ENCODE measurements around the gene PAQR4.
A peak's percentile ranks its signal among the peaks of the same experiment; 100 is the strongest.

PAQR4 gene

DNA sequence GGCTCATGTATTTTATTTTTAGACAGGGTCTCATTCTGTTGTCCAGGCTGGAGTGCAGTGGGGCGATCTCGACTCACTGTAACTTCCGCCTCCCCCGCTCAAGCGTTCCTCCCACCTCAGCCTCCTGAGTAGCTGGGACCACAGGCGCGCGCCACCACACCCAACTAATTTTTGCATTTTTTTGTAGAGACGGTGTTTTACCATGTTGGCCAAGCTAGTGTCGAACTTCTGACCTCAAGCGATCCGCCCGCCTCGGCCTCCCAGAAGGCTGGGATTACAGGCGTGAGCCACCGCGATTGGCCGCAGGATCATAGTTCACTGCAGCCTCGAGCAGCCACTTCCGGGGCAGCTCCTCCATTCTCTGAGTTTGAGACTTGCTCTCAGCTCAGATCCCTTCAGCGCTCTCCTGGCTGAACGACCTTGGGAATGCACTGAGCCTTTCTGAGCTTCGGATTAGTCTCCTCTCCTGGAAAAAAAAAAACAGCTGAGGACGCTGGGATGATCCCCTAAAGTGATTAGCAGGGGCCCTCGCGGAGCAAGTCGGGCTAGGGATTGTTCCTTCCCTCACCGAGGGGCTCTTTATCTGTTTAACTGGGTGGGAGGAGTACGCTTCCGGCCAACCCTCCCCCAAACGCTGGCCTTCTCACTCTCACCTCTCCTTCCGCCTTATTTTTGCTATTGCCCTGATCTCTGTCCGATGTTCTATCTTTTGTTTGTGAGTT is 12.2 kb downstream of the PAQR4 start:
- DNase-seq (ENCODE audit: low spot score), result peak; percentile 59

DNA sequence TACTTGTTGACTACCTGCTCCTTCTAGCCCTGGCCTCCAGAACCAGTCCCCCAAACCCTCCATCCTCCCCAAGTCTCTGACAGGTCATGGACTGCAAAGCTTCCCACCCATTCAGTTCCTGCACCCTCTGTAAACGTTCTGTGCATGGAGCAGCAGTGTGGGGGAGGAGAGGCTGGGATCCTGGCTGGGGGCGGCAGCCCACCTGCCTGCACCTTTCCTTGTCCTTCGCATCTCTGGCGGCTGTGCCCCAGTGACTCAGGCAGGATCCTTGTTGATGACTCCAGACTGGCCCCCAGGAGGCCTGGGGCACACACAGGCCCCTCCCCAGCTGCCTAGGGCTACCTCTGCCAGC is 12.7 kb downstream of the PAQR4 start:
- DNase-seq (ENCODE audit: low spot score), result no peak

GRCh38 chr16:2982402-2982801 is 13.3 kb downstream of the PAQR4 start:
- no peak for DNase-seq (ENCODE audit: low spot score)

- peak; percentile 93 for DNase-seq (ENCODE audit: low spot score)
Observed at GRCh38 chr16:2983706-2984136, 14.6 kb downstream of the PAQR4 start.

- DNase-seq (ENCODE audit: low spot score), result no peak
Observed at GRCh38 chr16:2985462-2985861, 16.3 kb downstream of the PAQR4 start.

DNA sequence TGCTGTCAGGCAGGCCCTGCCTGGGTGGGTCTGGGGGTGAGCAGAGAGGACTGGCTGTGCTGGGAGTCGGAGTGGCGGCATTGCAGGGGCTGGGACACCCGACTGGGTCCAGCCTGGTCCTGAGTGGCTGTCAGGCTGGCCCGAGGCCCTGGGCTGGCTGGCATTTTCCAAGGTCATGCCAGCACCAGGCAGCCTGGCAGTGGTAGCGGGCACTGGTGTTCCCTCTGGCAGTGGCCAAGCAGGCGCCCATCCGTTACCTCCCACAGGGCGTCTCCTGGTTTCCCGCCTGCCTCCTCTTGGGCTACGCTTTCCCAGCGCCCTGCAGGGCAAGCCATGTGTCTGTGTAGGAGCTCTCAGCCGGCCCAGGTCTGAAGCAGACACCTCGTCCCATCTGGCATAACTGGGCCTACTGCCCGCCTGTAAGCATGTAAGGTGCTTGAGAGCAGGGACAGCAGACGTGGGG is 16.8 kb downstream of the PAQR4 start:
- DNase-seq (ENCODE audit: low spot score), result no peak

GRCh38 chr16:2986623-2987188 is 17.6 kb downstream of the PAQR4 start:
- DNase-seq (ENCODE audit: low spot score), result no peak

DNA sequence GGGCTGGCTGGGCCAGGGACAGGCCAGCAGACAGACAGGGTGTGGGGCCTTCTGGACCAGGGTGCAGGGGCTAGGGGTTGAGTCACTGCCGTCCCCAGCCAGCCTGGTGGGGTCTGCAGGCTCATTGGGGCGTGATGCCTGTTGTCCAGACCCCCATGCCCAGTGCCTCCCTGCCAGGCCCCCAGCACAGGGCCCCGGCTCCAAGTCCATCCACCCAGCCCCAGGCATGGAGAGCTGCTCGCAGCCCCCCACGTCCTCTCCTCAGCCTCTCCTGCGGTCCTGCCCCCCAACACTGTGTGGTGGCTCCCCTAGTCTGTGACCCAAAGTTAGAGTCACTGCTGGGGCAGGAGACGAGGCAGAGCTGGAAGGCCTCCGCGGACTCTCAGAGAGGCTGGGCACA is 18.1 kb downstream of the PAQR4 start:
- no peak for DNase-seq (ENCODE audit: low spot score)

GRCh38 chr16:2987833-2988232 is 18.7 kb downstream of the PAQR4 start:
- DNase-seq (ENCODE audit: low spot score), result no peak

DNA sequence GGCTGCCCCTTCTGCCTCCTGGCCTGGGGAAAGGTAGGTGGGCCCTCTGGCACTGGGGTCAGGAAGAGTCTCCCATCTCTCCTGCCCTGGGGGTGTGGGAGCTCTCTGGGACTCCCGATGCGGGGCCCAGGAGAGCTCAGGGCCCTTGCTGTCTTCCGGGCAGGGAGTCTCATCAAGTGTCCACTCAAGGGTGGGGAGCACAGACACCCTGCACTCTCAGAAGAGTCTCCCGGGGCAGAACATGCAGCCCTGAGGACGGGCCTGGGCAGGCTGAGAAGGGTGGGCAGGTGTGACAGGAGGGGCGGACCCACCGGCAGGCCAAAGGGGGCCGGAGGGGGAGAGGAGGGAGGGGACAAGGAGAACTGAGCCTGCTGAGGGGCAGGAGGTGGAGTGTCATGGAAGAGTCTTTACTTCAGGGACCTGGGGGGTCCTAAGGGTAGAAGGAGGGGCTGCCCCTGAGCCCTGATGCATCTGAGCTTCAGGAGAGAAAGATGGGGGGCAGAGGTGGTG is 19.5 kb downstream of the PAQR4 start:
- DNase-seq (ENCODE audit: low spot score), result no peak

GRCh38 chr16:2990891-2991290 is 21.7 kb downstream of the PAQR4 start:
- no peak for DNase-seq (ENCODE audit: low spot score)

- DNase-seq (ENCODE audit: low spot score), result no peak
Observed at GRCh38 chr16:2991566-2992261, 22.6 kb downstream of the PAQR4 start.

DNA sequence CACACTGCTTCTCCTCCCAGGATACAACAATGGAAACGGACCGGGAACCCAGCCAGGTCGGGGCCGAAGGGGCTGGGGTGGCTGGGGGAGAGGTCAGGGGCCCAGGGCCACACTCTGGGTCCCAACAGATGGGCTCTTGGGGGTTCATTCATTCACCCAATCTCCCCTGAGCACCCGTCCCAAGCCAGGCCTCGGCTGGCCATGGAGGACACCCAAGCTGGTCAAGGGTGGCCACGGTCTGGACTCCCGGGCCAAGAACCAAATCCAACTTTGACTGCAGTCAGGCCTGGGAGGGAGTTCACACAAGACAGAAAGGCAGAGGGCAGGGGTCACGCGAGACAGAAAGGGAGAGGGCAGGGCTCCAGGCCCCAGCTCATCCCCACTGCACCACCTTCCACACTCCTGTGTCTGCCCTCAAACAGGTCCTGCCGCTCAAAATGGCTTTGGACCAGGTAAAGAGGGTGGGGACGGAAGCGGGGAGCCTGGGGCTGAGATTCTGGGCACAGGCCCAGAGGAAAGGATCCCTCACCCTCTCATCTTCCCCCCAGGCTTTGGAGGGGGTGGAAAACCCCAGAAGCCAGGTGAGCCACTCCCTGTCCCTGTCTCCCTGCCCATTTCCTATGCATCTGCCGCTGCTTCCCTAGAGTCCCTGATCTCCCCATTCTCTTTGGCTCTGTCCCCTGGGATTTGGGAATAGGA is 23.4 kb downstream of the PAQR4 start:
- DNase-seq (ENCODE audit: low spot score), result no peak

DNA sequence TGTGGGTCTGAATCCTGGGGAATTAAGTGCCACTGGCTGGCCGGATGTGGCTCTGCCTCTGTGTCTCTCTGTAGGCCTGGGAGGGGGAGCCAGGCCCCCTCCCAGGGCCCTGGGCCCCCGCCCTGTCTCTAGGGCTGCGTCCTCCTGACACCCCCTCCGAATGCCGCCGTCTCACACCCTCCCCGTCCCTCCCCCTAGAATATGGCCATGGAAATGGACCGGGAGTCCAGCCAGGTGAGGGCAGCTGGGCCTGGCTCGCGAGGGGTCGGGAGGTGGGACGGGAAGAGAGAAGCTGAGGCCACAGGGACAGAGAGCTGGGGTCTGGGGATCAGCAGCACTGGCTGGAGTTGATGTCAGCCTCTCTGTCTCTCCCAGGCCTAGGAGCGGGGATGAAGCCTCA is 27.1 kb downstream of the PAQR4 start:
- DNase-seq (ENCODE audit: low spot score), result no peak

GRCh38 chr16:2999929-3000328 is 30.8 kb downstream of the PAQR4 start:
- no peak for DNase-seq (ENCODE audit: low spot score)

DNA sequence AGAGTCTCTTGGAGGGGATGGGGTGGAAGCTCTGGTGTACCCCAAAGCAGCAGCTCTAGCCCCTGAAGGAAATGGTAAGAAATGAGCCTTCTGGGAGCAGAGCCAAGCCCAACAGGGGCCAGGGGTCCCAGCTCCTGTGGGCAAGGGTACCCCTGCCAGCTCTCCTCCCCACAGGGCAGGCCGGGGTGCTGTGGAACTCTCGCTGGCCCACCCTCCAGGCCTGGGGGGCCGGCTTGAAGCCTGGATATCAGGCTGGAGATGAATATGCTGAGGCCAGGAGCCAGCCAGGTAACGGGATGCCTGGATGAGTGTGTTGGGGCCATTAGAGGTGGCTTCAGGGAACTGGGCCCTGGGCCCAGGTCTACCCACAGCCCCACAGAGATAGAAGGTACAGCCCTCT is 31.4 kb downstream of the PAQR4 start:
- DNase-seq (ENCODE audit: low spot score), result no peak

GRCh38 chr16:3001316-3001715 is 32.2 kb downstream of the PAQR4 start:
- no peak for DNase-seq (ENCODE audit: low spot score)

- peak; percentile 98 for DNase-seq (ENCODE audit: low spot score)
Observed at GRCh38 chr16:3003582-3004270, 34.6 kb downstream of the PAQR4 start.

GRCh38 chr16:3004319-3004718 is 35.2 kb downstream of the PAQR4 start:
- no peak for DNase-seq (ENCODE audit: low spot score)

GRCh38 chr16:3004781-3005284 is 35.7 kb downstream of the PAQR4 start:
- DNase-seq (ENCODE audit: low spot score), result no peak

- DNase-seq (ENCODE audit: low spot score), result no peak
Observed at GRCh38 chr16:3007059-3007956, 38.2 kb downstream of the PAQR4 start.

All from HuH-7 (cell line).